ENCODE data around the gene RPA3.
A peak's percentile ranks its signal among the peaks of the same experiment; 100 is the strongest.

RPA3 gene

GRCh38 chr7:7653593-7654187, 64.7 kb downstream of the RPA3 start:
- peak; percentile 68 for DNase-seq (ENCODE audit: low spot score)

GRCh38 chr7:7652798-7653540, 65.4 kb downstream of the RPA3 start:
- DNase-seq (ENCODE audit: low spot score), result no peak

GRCh38 chr7:7651479-7651878, 66.9 kb downstream of the RPA3 start:
- no peak for DNase-seq (ENCODE audit: low spot score)

GRCh38 chr7:7650682-7651206, 67.7 kb downstream of the RPA3 start:
- DNase-seq (ENCODE audit: low spot score), result no peak

GRCh38 chr7:7647495-7648036, 70.8 kb downstream of the RPA3 start:
- DNase-seq (ENCODE audit: low spot score), result no peak

GRCh38 chr7:7642081-7642480, 76.3 kb downstream of the RPA3 start:
- no peak for DNase-seq (ENCODE audit: low spot score)

- no peak for DNase-seq (ENCODE audit: low spot score)
Observed at GRCh38 chr7:7641129-7641663, 77.2 kb downstream of the RPA3 start.

GRCh38 chr7:7640221-7641128, 77.9 kb downstream of the RPA3 start, which contains the start of gene UMAD1:
TSS of gene UMAD1 (plus strand) at chr7:7640752. CDS start at chr7:7673372, 32,620 bp downstream.
- DNase-seq (ENCODE audit: low spot score), result peak; percentile 96

GRCh38 chr7:7639847-7640220, 78.6 kb downstream of the RPA3 start:
- DNase-seq (ENCODE audit: low spot score), result no peak

- DNase-seq (ENCODE audit: low spot score), result no peak
Observed at GRCh38 chr7:7639421-7639820, 79.0 kb downstream of the RPA3 start.

GRCh38 chr7:7630626-7631329, 87.6 kb downstream of the RPA3 start:
- no peak for DNase-seq (ENCODE audit: low spot score)

GRCh38 chr7:7628476-7628875, 89.9 kb downstream of the RPA3 start:
- no peak for DNase-seq (ENCODE audit: low spot score)

GRCh38 chr7:7620644-7621210, 97.7 kb downstream of the RPA3 start:
- no peak for DNase-seq (ENCODE audit: low spot score)

- no peak for DNase-seq (ENCODE audit: low spot score)
Observed at GRCh38 chr7:7620236-7620635, 98.2 kb downstream of the RPA3 start.

GRCh38 chr7:7618410-7618809, 100.0 kb downstream of the RPA3 start:
- DNase-seq (ENCODE audit: low spot score), result no peak

GRCh38 chr7:7617550-7617949, 100.9 kb downstream of the RPA3 start:
- DNase-seq (ENCODE audit: low spot score), result no peak

GRCh38 chr7:7614018-7614741, 104.2 kb downstream of the RPA3 start:
- DNase-seq (ENCODE audit: low spot score), result no peak

- DNase-seq (ENCODE audit: low spot score), result no peak
Observed at GRCh38 chr7:7613210-7613609, 105.2 kb downstream of the RPA3 start.

- no peak for DNase-seq (ENCODE audit: low spot score)
Observed at GRCh38 chr7:7612519-7612918, 105.9 kb downstream of the RPA3 start.

GRCh38 chr7:7609330-7609729, 109.1 kb downstream of the RPA3 start:
- DNase-seq (ENCODE audit: low spot score), result no peak

Measured in ecto neural progenitor cell (in vitro differentiated cells).